SK-N-SH (cell line): ENCODE results near the gene BAD. TPM values are rescaled to one million over a fixed set of nuclear protein-coding genes. Genes with fewer than 3 reads are reported as not detected.

Experiments used
- CTCF ChIA-PET: fragments of 300-600, 350-600 bp; formaldehyde crosslinking; extraction: SDS; loops from one replicate; lab custom pipeline; 2021; lab: Yijun Ruan, JAX
- POLR2A ChIA-PET: fragments of 350-600 bp; sonication (Branson Sonifier 250); formaldehyde crosslinking; extraction: SDS; loops from one replicate; lab custom pipeline; 2020; ENCODE audit warnings: antibody characterized with exemption, inconsistent platforms; lab: Yijun Ruan, JAX
- DNase-seq: peaks from one replicate; pipeline ENCODE4 v3.0.0; 2012
- H2AFZ ChIP-seq: fragments of 200-600 bp; sonication (generic); 2 replicates; pipeline ENCODE4 v1.8.1; 2016; ENCODE audit warnings: antibody characterized with exemption, mild to moderate bottlenecking, low read depth
- H3F3A ChIP-seq: fragments of 200-600 bp; sonication (generic); replicated peaks from 2 replicates; pipeline ENCODE3; 2016; ENCODE audit warnings: antibody characterized with exemption, mild to moderate bottlenecking; ENCODE audit not compliant: insufficient read depth
- H3K27ac ChIP-seq, 2 experiments: fragments of 200-500 bp in 1 of 2; fragments of 200-600 bp in 1 of 2; sonication (Bioruptor generic) in 1 of 2; sonication (generic), shearing (Covaris generic) in 1 of 2; 2 replicates each; pipeline versions ENCODE4 v1.5.1 to v1.6.1; 2014 to 2016; ENCODE audit warnings: low read depth in 2 of 2, inconsistent platforms in 1 of 2, low read length in 1 of 2, mild to moderate bottlenecking in 1 of 2, mixed read lengths in 1 of 2
- H3K27me3 ChIP-seq: fragments of 200-600 bp; sonication (generic), shearing (Covaris generic); 2 replicates; pipeline ENCODE4 v1.6.1; 2016; ENCODE audit warnings: mixed run types; ENCODE audit not compliant: insufficient read depth
- H3K36me3 ChIP-seq, 2 experiments: fragments of 200-500 bp in 1 of 2; fragments of 200-600 bp in 1 of 2; sonication (Bioruptor generic) in 1 of 2; sonication (generic) in 1 of 2; replicated peaks in 1 of 2; 2 replicates each; pipeline versions ENCODE3 to v1.5.1; 2014 to 2016; ENCODE audit warnings: low read length in 1 of 2, mild to moderate bottlenecking in 1 of 2; ENCODE audit not compliant: insufficient read depth in 2 of 2, control insufficient read depth in 1 of 2
- H3K4me1 ChIP-seq, 2 experiments: fragments of 200-500 bp in 1 of 2; fragments of 200-600 bp in 1 of 2; sonication (Bioruptor generic) in 1 of 2; sonication (generic), shearing (Covaris generic) in 1 of 2; 2 replicates each; pipeline versions ENCODE4 v1.5.1 to v1.6.1; 2014 to 2016; ENCODE audit warnings: low read depth in 1 of 2, low read length in 1 of 2, mixed run types in 1 of 2; ENCODE audit not compliant: insufficient read depth in 2 of 2, control insufficient read depth in 1 of 2
- H3K4me2 ChIP-seq: fragments of 200-600 bp; sonication (generic), shearing (Covaris generic); 2 replicates; pipeline ENCODE4 v1.6.1; 2017; ENCODE audit warnings: mixed run types
- H3K4me3 ChIP-seq, 2 experiments: fragments of 200-500 bp in 1 of 2; fragments of 200-600 bp in 1 of 2; sonication (Bioruptor generic) in 1 of 2; sonication (generic), shearing (Covaris generic) in 1 of 2; 2 replicates each; pipeline versions ENCODE4 v1.5.1 to v1.8.1; 2014 to 2016; ENCODE audit warnings: low read depth in 2 of 2, inconsistent platforms in 1 of 2, low read length in 1 of 2, mild to moderate bottlenecking in 1 of 2, mixed read lengths in 1 of 2, moderate library complexity in 1 of 2
- H3K79me2 ChIP-seq: fragments of 200-600 bp; sonication (generic); 2 replicates; pipeline ENCODE4 v1.8.1; 2017; ENCODE audit warnings: mild to moderate bottlenecking; ENCODE audit not compliant: insufficient read depth
- H3K9ac ChIP-seq: fragments of 200-600 bp; sonication (generic); 2 replicates; pipeline ENCODE4 v1.6.1; 2017; ENCODE audit warnings: mixed run types
- H3K9me2 ChIP-seq: fragments of 200-600 bp; sonication (generic); 2 replicates; pipeline ENCODE4 v1.6.1; 2017; ENCODE audit warnings: mixed run types
- H3K9me3 ChIP-seq: fragments of 200-600 bp; sonication (generic); 2 replicates; pipeline ENCODE4 v1.6.1; 2017; ENCODE audit warnings: mixed run types, mild to moderate bottlenecking, moderate library complexity
- H4K20me1 ChIP-seq: fragments of 200-600 bp; sonication (generic); 2 replicates; pipeline ENCODE4 v1.6.1; 2017; ENCODE audit warnings: mild to moderate bottlenecking, mixed run types; ENCODE audit not compliant: insufficient read depth
- CTCF ChIP-seq: fragments of 200-600 bp; sonication (generic); IDR thresholded peaks from 2 replicates; pipeline ENCODE4 v1.6.1; 2017; ENCODE audit warnings: antibody characterized with exemption, mild to moderate bottlenecking, moderate library complexity
- ELF1 ChIP-seq: IDR thresholded peaks from 2 replicates; pipeline ENCODE4 v1.4.0; 2012
- GABPA ChIP-seq: IDR thresholded peaks from 2 replicates; pipeline ENCODE4 v1.4.0; 2012; ENCODE audit warnings: low read depth, mild to moderate bottlenecking
- GATA2 ChIP-seq: sonication (generic); formaldehyde crosslinking; IDR thresholded peaks from 2 replicates; pipeline ENCODE4 v1.5.0; 2020; ENCODE audit warnings: mild to moderate bottlenecking, missing genetic modification reagents
- MAX ChIP-seq: IDR thresholded peaks from 2 replicates; pipeline ENCODE4 v1.4.0; 2012; ENCODE audit warnings: low read depth
- MXI1 ChIP-seq: IDR thresholded peaks from 2 replicates; pipeline ENCODE4 v1.6.1; 2012; ENCODE audit warnings: mild to moderate bottlenecking, low read depth, low read length, improper control_type of control experiment
- POLR2AphosphoS5 ChIP-seq: IDR thresholded peaks from 2 replicates; pipeline ENCODE4 v1.6.1; 2012; ENCODE audit warnings: low read depth, low read length
- SIN3A ChIP-seq: IDR thresholded peaks from 2 replicates; pipeline ENCODE4 v1.6.1; 2012; ENCODE audit warnings: low read depth, mild to moderate bottlenecking, low read length, moderate library complexity, borderline replicate concordance
- SMC3 ChIP-seq: IDR thresholded peaks from 2 replicates; pipeline ENCODE4 v1.6.1; 2012; ENCODE audit warnings: low read depth, low read length, improper control_type of control experiment
- TAF1 ChIP-seq: IDR thresholded peaks from 2 replicates; pipeline ENCODE4 v1.6.1; 2012; ENCODE audit warnings: low read depth, mild to moderate bottlenecking, low read length, moderate library complexity, borderline replicate concordance
- USF2 ChIP-seq: fragments of 150-350 bp; IDR thresholded peaks from 2 replicates; pipeline ENCODE4 v1.6.1; 2017; ENCODE audit warnings: antibody characterized with exemption, low read length, low read depth, borderline replicate concordance
- ZBTB33 ChIP-seq: IDR thresholded peaks from 2 replicates; pipeline ENCODE4 v1.4.0; 2012; ENCODE audit warnings: low read depth, borderline replicate concordance
- WGBS: methylation state at CpG from one replicate; pipeline ENCODE4 v1.1.6; 2017; ENCODE audit warnings: low lambda C conversion rate; 5-methylcytosine and 5-hydroxymethylcytosine counted together
- polyA plus RNA-seq, 3 experiments: library from polyadenylated mRNA; depleted of rRNA; stranded (reverse); fragments of >200 nt; gene quantifications; 2 replicates each; pipeline ENCODE4 v1.2.3, GENCODE V29; 2012

Gene BAD
- polyA plus RNA-seq, 1 of the 3 experiments (the other 2 are of a cell fraction) = 80.9 TPM

GRCh38 chr11:64226507-64227051 lies 57.9 kb downstream of the BAD start:
- Histone ChIP-seq H3F3A (peaks cover 10% of the 10 kb centered on the region), H3K36me3 (peaks cover 0 to 14% of the 10 kb centered on the region in 2 experiments), H4K20me1 (no peaks in the 10 kb centered on the region), H3K9ac (peak overlapping the region; percentile 75), H3K79me2 (peaks cover 42% of the 10 kb centered on the region), H3K4me3 (peak overlapping the region; percentile 88 to 97), H3K27me3 (no peaks in the 10 kb centered on the region), H3K9me2 (no peaks in the 10 kb centered on the region), H3K4me1 (peaks cover 13 to 39% of the 10 kb centered on the region in 2 experiments; a peak in 2 of 4 replicates), H3K4me2 (peak overlapping the region; percentile 98), H2AFZ (peak overlapping the region; percentile 78; the same call in 1 of the 2 replicates), H3K27ac (peak overlapping the region; percentile 44 to 88), H3K9me3 (no peaks in the 10 kb centered on the region)
- DNase-seq = peak; percentile 76
- WGBS = no CpG with 5 or more reads among the region's 26 CpGs
- POLR2A ChIA-PET = interaction anchor here (0.7 to 1.7 kb wide), 16 partner anchors 9 to 91 kb away, joined by 3 to 6 read pairs (median 4); partner anchors contain the start of genes BAD, FKBP2, PPP1R14B and PRDX5
- CTCF ChIA-PET = interaction anchor here (1.0 to 5.2 kb wide), 7 partner anchors 22 to 78 kb away, joined by 3 to 36 read pairs (median 4); partner anchors contain the start of genes ESRRA, MACROD1 and PLCB3
- 0 out of 2 replicates have a peak, but pooled peaks have one; percentile 4 for TF ChIP-seq MXI1
- no peak for TF ChIP-seq GATA2

- Histone ChIP-seq H3K4me1 (peaks cover 9 to 34% of the 10 kb centered on the region in 2 experiments; a peak in 2 of 4 replicates), H3K4me3 (peak within 1 kb of the TSS; percentile 88 to 97), H4K20me1 (no peaks in the 10 kb centered on the region), H3K27me3 (no peaks in the 10 kb centered on the region), H3K9ac (peak within 1 kb of the TSS; percentile 75), H2AFZ (peak within 1 kb of the TSS; percentile 93), H3K9me3 (no peaks in the 10 kb centered on the region), H3K9me2 (no peaks in the 10 kb centered on the region), H3K79me2 (peaks cover 42% of the 10 kb centered on the region), H3K36me3 (peaks cover 0 to 14% of the 10 kb centered on the region in 2 experiments), H3F3A (peaks cover 6% of the 10 kb centered on the region), H3K27ac (peak within 1 kb of the TSS; percentile 47 to 88), H3K4me2 (peak within 1 kb of the TSS; percentile 98)
- peak; percentile 97 for DNase-seq
- TF ChIP-seq ZBTB33 (no peak), SIN3A (peak; percentile 16; the same call in 1 of the 2 replicates), USF2 (no peak), GABPA (peak; percentile 78), POLR2AphosphoS5 (peak; percentile 91), TAF1 (peak; percentile 64; the same call in 1 of the 2 replicates), MXI1 (peak; percentile 59), SMC3 (no peak), CTCF (peak; percentile 16), MAX (peak; percentile 73), ELF1 (peak; percentile 86)
- ChIA-PET POLR2A (interaction anchor here (0.7 to 1.7 kb wide), 17 partner anchors 8 to 92 kb away, joined by 3 to 6 read pairs (median 4); partner anchors contain the start of genes FKBP2, PPP1R14B, PRDX5 and STIP1), CTCF (interaction anchor here (0.8 to 5.2 kb wide), 9 partner anchors 19 to 78 kb away, joined by 3 to 36 read pairs (median 3); partner anchors contain the start of genes ESRRA, FERMT3, MACROD1 and PLCB3)
- WGBS = under 1% methylated on average over 27 of the region's 54 CpGs
Measured at GRCh38 chr11:64225608-64226506, 58.6 kb downstream of the BAD start, which contains the start of the genes NUDT22 and TRPT1. TSS of gene NUDT22 (plus strand) at chr11:64226274. CDS start at chr11:64226653, 379 bp downstream. TSS of gene TRPT1 (minus strand) at chr11:64226186. CDS start at chr11:64225860, 326 bp downstream.
